Measurements from ENCODE around the gene PRELID3B.

PRELID3B gene

GRCh38 chr20:59068534-59068933 is 25.9 kb upstream of the PRELID3B start:
- Mint-ChIP-seq H3K4me3 (no peak overlapping the region), H3K9me3 (no peaks in the 10 kb centered on the region), H3K27me3 (peaks cover 12% of the 10 kb centered on the region), H3K27ac (no peak overlapping the region), H3K4me1 (ENCODE audit: low read depth) (peaks cover 10% of the 10 kb centered on the region), H3K36me3 (ENCODE audit: low read depth) (no peaks in the 10 kb centered on the region)
- DNase-seq = no peak

- Mint-ChIP-seq H3K4me1 (ENCODE audit: low read depth) (no peaks in the 10 kb centered on the region), H3K27ac (no peak overlapping the region), H3K9me3 (no peaks in the 10 kb centered on the region), H3K27me3 (peaks cover 7% of the 10 kb centered on the region), H3K4me3 (no peak overlapping the region), H3K36me3 (ENCODE audit: low read depth) (no peaks in the 10 kb centered on the region)
- no peak for DNase-seq
Measured at GRCh38 chr20:59064214-59064722, 21.7 kb upstream of the PRELID3B start.

GRCh38 chr20:59063358-59064213 is 21.0 kb upstream of the PRELID3B start:
- Mint-ChIP-seq H3K4me1 (ENCODE audit: low read depth) (no peaks in the 10 kb centered on the region), H3K27ac (no peak overlapping the region), H3K27me3 (peaks cover 7% of the 10 kb centered on the region), H3K4me3 (no peak overlapping the region), H3K36me3 (ENCODE audit: low read depth) (no peaks in the 10 kb centered on the region), H3K9me3 (no peaks in the 10 kb centered on the region)
- DNase-seq = no peak

- Mint-ChIP-seq H3K4me3 (no peak overlapping the region), H3K27me3 (peaks cover 7% of the 10 kb centered on the region), H3K27ac (no peak overlapping the region), H3K9me3 (no peaks in the 10 kb centered on the region), H3K4me1 (ENCODE audit: low read depth) (no peaks in the 10 kb centered on the region), H3K36me3 (ENCODE audit: low read depth) (no peaks in the 10 kb centered on the region)
- DNase-seq = no peak
Measured at GRCh38 chr20:59062081-59062480, 19.5 kb upstream of the PRELID3B start.

GRCh38 chr20:59055302-59055701 is 12.7 kb upstream of the PRELID3B start:
- H3K4me1 Mint-ChIP-seq (ENCODE audit: low read depth) = no peaks in the 10 kb centered on the region
- no peak overlapping the region for H3K27ac Mint-ChIP-seq
- no peaks in the 10 kb centered on the region for H3K9me3 Mint-ChIP-seq
- H3K27me3 Mint-ChIP-seq = peaks cover 20% of the 10 kb centered on the region
- no peak for DNase-seq
- no peak overlapping the region for H3K4me3 Mint-ChIP-seq
- H3K36me3 Mint-ChIP-seq (ENCODE audit: low read depth) = no peaks in the 10 kb centered on the region

GRCh38 chr20:59051666-59052185 is 9.1 kb upstream of the PRELID3B start:
- Mint-ChIP-seq H3K27ac (no peak overlapping the region), H3K4me3 (no peak overlapping the region), H3K4me1 (ENCODE audit: low read depth) (peaks cover 12% of the 10 kb centered on the region), H3K27me3 (peaks cover 20% of the 10 kb centered on the region), H3K9me3 (no peaks in the 10 kb centered on the region), H3K36me3 (ENCODE audit: low read depth) (no peaks in the 10 kb centered on the region)
- no peak for DNase-seq

- no peak for DNase-seq
- Mint-ChIP-seq H3K36me3 (ENCODE audit: low read depth) (no peaks in the 10 kb centered on the region), H3K9me3 (no peaks in the 10 kb centered on the region), H3K4me3 (no peak overlapping the region), H3K27me3 (peaks cover 20% of the 10 kb centered on the region), H3K27ac (no peak overlapping the region), H3K4me1 (ENCODE audit: low read depth) (peaks cover 16% of the 10 kb centered on the region)
Measured at GRCh38 chr20:59050437-59050836, 7.9 kb upstream of the PRELID3B start.

GRCh38 chr20:59048681-59049030 is 6.1 kb upstream of the PRELID3B start:
- Mint-ChIP-seq H3K4me3 (no peak overlapping the region), H3K9me3 (no peaks in the 10 kb centered on the region), H3K36me3 (ENCODE audit: low read depth) (no peaks in the 10 kb centered on the region), H3K4me1 (ENCODE audit: low read depth) (peaks cover 23% of the 10 kb centered on the region), H3K27me3 (peaks cover 16% of the 10 kb centered on the region), H3K27ac (peak overlapping the region; percentile 24)
- DNase-seq = no peak

GRCh38 chr20:59047938-59048680 is 5.5 kb upstream of the PRELID3B start:
- Mint-ChIP-seq H3K27ac (peak overlapping the region; percentile 24), H3K4me3 (no peak overlapping the region), H3K4me1 (ENCODE audit: low read depth) (peaks cover 28% of the 10 kb centered on the region), H3K36me3 (ENCODE audit: low read depth) (no peaks in the 10 kb centered on the region), H3K27me3 (peaks cover 11% of the 10 kb centered on the region), H3K9me3 (no peaks in the 10 kb centered on the region)
- no peak for DNase-seq

GRCh38 chr20:59046862-59047261 is 4.3 kb upstream of the PRELID3B start:
- DNase-seq = no peak
- H3K4me3 Mint-ChIP-seq = no peak overlapping the region

GRCh38 chr20:59044796-59045195 is 2.2 kb upstream of the PRELID3B start:
- peaks cover 48% of the 10 kb centered on the region for H3K4me1 Mint-ChIP-seq (ENCODE audit: low read depth)
- H3K4me3 Mint-ChIP-seq = no peak overlapping the region
- no peaks in the 10 kb centered on the region for H3K9me3 Mint-ChIP-seq

More at GRCh38 chr20:59046862-59047261, 4.3 kb upstream of the PRELID3B start:
- H3K4me1 Mint-ChIP-seq (ENCODE audit: low read depth) = peaks cover 31% of the 10 kb centered on the region
- H3K9me3 Mint-ChIP-seq = no peaks in the 10 kb centered on the region
- H3K27ac Mint-ChIP-seq = no peak overlapping the region
- H3K36me3 Mint-ChIP-seq (ENCODE audit: low read depth) = peaks cover 6% of the 10 kb centered on the region
- H3K27me3 Mint-ChIP-seq = peaks cover 7% of the 10 kb centered on the region

GRCh38 chr20:59044295-59044694 is 1.7 kb upstream of the PRELID3B start:
- Mint-ChIP-seq H3K9me3 (no peaks in the 10 kb centered on the region), H3K36me3 (ENCODE audit: low read depth) (peaks cover 32% of the 10 kb centered on the region), H3K27me3 (no peaks in the 10 kb centered on the region), H3K4me3 (no peak overlapping the region), H3K27ac (no peak overlapping the region), H3K4me1 (ENCODE audit: low read depth) (peaks cover 53% of the 10 kb centered on the region)
- DNase-seq = no peak

More at GRCh38 chr20:59044796-59045195, 2.2 kb upstream of the PRELID3B start:
- no peak for DNase-seq
- H3K27me3 Mint-ChIP-seq = no peaks in the 10 kb centered on the region
- H3K27ac Mint-ChIP-seq = no peak overlapping the region
- peaks cover 27% of the 10 kb centered on the region for H3K36me3 Mint-ChIP-seq (ENCODE audit: low read depth)

- H3K36me3 Mint-ChIP-seq (ENCODE audit: low read depth) = peaks cover 37% of the 10 kb centered on the region
- H3K4me3 Mint-ChIP-seq = peak overlapping the region; percentile 75
- H3K4me1 Mint-ChIP-seq (ENCODE audit: low read depth) = peaks cover 58% of the 10 kb centered on the region
- DNase-seq = no peak
- H3K9me3 Mint-ChIP-seq = no peaks in the 10 kb centered on the region
- no peaks in the 10 kb centered on the region for H3K27me3 Mint-ChIP-seq
- H3K27ac Mint-ChIP-seq = peak overlapping the region; percentile 91
Measured at GRCh38 chr20:59043698-59044097, 1.1 kb upstream of the PRELID3B start.

- Mint-ChIP-seq H3K27me3 (no peaks in the 10 kb centered on the region), H3K4me3 (peak overlapping the region; percentile 92), H3K9me3 (no peaks in the 10 kb centered on the region), H3K27ac (peak overlapping the region; percentile 96), H3K36me3 (ENCODE audit: low read depth) (peaks cover 44% of the 10 kb centered on the region), H3K4me1 (ENCODE audit: low read depth) (peaks cover 57% of the 10 kb centered on the region)
- peak; percentile 96 for DNase-seq
Measured at GRCh38 chr20:59042796-59043631, 428 bp upstream of the PRELID3B start.
